Fibroblast of lung (primary cell): Measurements from ENCODE around the gene RALBP1. TPM values are rescaled to one million over a fixed set of nuclear protein-coding genes. Genes with fewer than 3 reads are reported as not detected.

ENCODE experiments used
- DNase-seq, 2 donors: peaks; one replicate each; pipeline versions ENCODE4 v3.0.0 to v3.0.0-alpha.2; 2010; ENCODE audit warnings: low read depth in 2 of 2
- H2AFZ ChIP-seq: 2 replicates; pipeline ENCODE4 v1.5.1; 2012; ENCODE audit warnings: low read length, control low read depth, inconsistent platforms
- H3K27ac ChIP-seq: 2 replicates; pipeline ENCODE4 v1.5.1; 2011; ENCODE audit warnings: low read length, control low read depth; ENCODE audit not compliant: insufficient read depth
- H3K27me3 ChIP-seq: 2 replicates; pipeline ENCODE4 v1.5.1; 2011; ENCODE audit warnings: mild to moderate bottlenecking, low read length; ENCODE audit not compliant: control insufficient read depth, insufficient read depth
- H3K36me3 ChIP-seq: 2 replicates; pipeline ENCODE4 v1.5.1; 2011; ENCODE audit warnings: low read length; ENCODE audit not compliant: control insufficient read depth, insufficient read depth
- H3K4me1 ChIP-seq: 2 replicates; pipeline ENCODE4 v1.5.1; 2011; ENCODE audit warnings: low read length; ENCODE audit not compliant: control insufficient read depth, insufficient read depth; ENCODE audit errors: extremely low read depth
- H3K4me2 ChIP-seq: 2 replicates; pipeline ENCODE4 v1.5.1; 2011; ENCODE audit warnings: low read length, control low read depth; ENCODE audit not compliant: insufficient read depth; ENCODE audit errors: extremely low read depth
- H3K4me3 ChIP-seq, 4 experiments: fragments of 200-600 bp in 1 of 4; sonication (generic) in 1 of 4; replicated peaks in 1 of 4; 2 replicates each; pipeline ENCODE4 v1.5.1; 2011 to 2016; ENCODE audit warnings: low read length in 4 of 4, low read depth in 3 of 4, mild to moderate bottlenecking in 3 of 4, control low read depth in 2 of 4, inconsistent platforms in 1 of 4, mixed read lengths in 1 of 4; ENCODE audit not compliant: insufficient read depth in 1 of 4; ENCODE audit errors: control extremely low read depth in 1 of 4
- H3K79me2 ChIP-seq: 2 replicates; pipeline ENCODE4 v1.5.1; 2012; ENCODE audit warnings: mild to moderate bottlenecking, low read length, inconsistent platforms; ENCODE audit not compliant: control insufficient read depth, insufficient read depth
- H3K9ac ChIP-seq: 2 replicates; pipeline ENCODE4 v1.5.1; 2011; ENCODE audit warnings: mild to moderate bottlenecking, low read length, control low read depth; ENCODE audit not compliant: insufficient read depth
- H3K9me3 ChIP-seq: 2 replicates; pipeline ENCODE4 v1.5.1; 2012; ENCODE audit warnings: low read depth, low read length; ENCODE audit not compliant: control insufficient read depth, insufficient read depth
- H4K20me1 ChIP-seq: 2 replicates; pipeline ENCODE4 v1.5.1; 2011; ENCODE audit warnings: low read length; ENCODE audit not compliant: control insufficient read depth, insufficient read depth; ENCODE audit errors: extremely low read depth
- EZH2 ChIP-seq: IDR thresholded peaks from 2 replicates; pipeline ENCODE4 v1.5.1; 2012; ENCODE audit warnings: low read length, control low read depth, mild to moderate bottlenecking; ENCODE audit errors: missing control alignments
- polyA plus RNA-seq, 2 donors: library from polyadenylated mRNA; depleted of rRNA in 1 of 2; stranded (reverse) in 1 of 2; unstranded in 1 of 2; fragments of >200 nt; gene quantifications; 2 replicates each; pipeline ENCODE4 v1.2.1, GENCODE V29; 2011 to 2012; ENCODE audit warnings: missing spikeins in 1 of 2
- total RNA-seq: library from RNA; depleted of rRNA; stranded (reverse); fragments of >200 nt; gene quantifications from 2 replicates; pipeline ENCODE4 v1.2.1, GENCODE V29; 2014
- TF ChIP-seq, protein P1 (sequence below), 2 donors: IDR thresholded peaks in 1 of 2; conservative IDR thresholded peaks in 1 of 2; 1 replicate in 1 of 2; 2 replicates in 1 of 2; pipeline ENCODE4 v1.5.1; 2011 to 2012; ENCODE audit warnings: low read length in 2 of 2, control low read depth in 1 of 2, inconsistent platforms in 1 of 2, low read depth in 1 of 2, mild to moderate bottlenecking in 1 of 2

The RALBP1 gene
- total and polyA plus RNA-seq, 2 donors (not counting 1 experiment from before 2014, with no cell fraction given): 72.3 to 72.4 TPM

- Histone ChIP-seq H3K9me3 (no peaks in the 10 kb centered on the region), H3K4me2 (no peak overlapping the region), H4K20me1 (no peaks in the 10 kb centered on the region), H3K27me3 (no peaks in the 10 kb centered on the region), H3K9ac (no peak overlapping the region), H3K4me1 (no peaks in the 10 kb centered on the region), H3K36me3 (peaks cover 34% of the 10 kb centered on the region), H2AFZ (no peak overlapping the region), H3K4me3 (no peak overlapping the region), H3K27ac (no peak overlapping the region), H3K79me2 (no peaks in the 10 kb centered on the region)
- TF ChIP-seq EZH2: no peak
- TF ChIP-seq, protein P1, sequence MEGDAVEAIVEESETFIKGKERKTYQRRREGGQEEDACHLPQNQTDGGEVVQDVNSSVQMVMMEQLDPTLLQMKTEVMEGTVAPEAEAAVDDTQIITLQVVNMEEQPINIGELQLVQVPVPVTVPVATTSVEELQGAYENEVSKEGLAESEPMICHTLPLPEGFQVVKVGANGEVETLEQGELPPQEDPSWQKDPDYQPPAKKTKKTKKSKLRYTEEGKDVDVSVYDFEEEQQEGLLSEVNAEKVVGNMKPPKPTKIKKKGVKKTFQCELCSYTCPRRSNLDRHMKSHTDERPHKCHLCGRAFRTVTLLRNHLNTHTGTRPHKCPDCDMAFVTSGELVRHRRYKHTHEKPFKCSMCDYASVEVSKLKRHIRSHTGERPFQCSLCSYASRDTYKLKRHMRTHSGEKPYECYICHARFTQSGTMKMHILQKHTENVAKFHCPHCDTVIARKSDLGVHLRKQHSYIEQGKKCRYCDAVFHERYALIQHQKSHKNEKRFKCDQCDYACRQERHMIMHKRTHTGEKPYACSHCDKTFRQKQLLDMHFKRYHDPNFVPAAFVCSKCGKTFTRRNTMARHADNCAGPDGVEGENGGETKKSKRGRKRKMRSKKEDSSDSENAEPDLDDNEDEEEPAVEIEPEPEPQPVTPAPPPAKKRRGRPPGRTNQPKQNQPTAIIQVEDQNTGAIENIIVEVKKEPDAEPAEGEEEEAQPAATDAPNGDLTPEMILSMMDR (conservative IDR thresholded peaks at IDR 0.05 in 1 of 2, IDR thresholded peaks at IDR 0.05 in 1 of 2; ENCODE audit: low read depth in 1 of 2, low read length in 2 of 2): no peak
- no peak for DNase-seq
Observed at GRCh38 chr18:9550429-9550828, 75.1 kb downstream of the RALBP1 start.

GRCh38 chr18:9552191-9552590 is 76.9 kb downstream of the RALBP1 start:
- Histone ChIP-seq H3K79me2 (no peaks in the 10 kb centered on the region), H3K4me2 (no peak overlapping the region), H3K4me1 (no peaks in the 10 kb centered on the region), H4K20me1 (no peaks in the 10 kb centered on the region), H2AFZ (no peak overlapping the region), H3K36me3 (peaks cover 34% of the 10 kb centered on the region), H3K27me3 (no peaks in the 10 kb centered on the region), H3K27ac (no peak overlapping the region), H3K9ac (no peak overlapping the region), H3K9me3 (no peaks in the 10 kb centered on the region), H3K4me3 (no peak overlapping the region)
- no peak for TF ChIP-seq EZH2
- TF ChIP-seq, protein P1 (conservative IDR thresholded peaks at IDR 0.05 in 1 of 2, IDR thresholded peaks at IDR 0.05 in 1 of 2; ENCODE audit: low read depth in 1 of 2, low read length in 2 of 2): no peak
- peak in 1 of 2 donors; percentile 37 for DNase-seq

DNA sequence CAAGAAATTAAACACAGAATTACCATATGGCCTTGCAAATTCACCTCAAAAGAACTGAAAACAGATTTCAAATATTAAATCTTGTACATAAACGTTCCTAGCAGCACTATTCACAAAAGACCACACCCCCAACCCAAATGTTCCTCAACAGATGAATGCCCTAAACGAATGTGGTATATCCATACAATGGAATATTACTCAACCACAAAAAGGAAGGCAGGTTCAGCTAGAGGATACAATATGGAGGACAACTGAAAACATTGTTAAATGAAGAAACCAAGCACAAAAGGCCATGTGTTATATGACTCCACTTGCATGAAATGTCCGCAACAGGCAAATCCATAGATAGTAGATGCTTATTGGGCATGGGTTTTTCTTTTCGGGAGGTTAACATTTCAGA is 77.3 kb downstream of the RALBP1 start:
- H3K27ac ChIP-seq: no peak overlapping the region
- no peak overlapping the region for H3K9ac ChIP-seq
- no peaks in the 10 kb centered on the region for H3K9me3 ChIP-seq
- H2AFZ ChIP-seq: no peak overlapping the region
- TF ChIP-seq, protein P1 (conservative IDR thresholded peaks at IDR 0.05 in 1 of 2, IDR thresholded peaks at IDR 0.05 in 1 of 2; ENCODE audit: low read depth in 1 of 2, low read length in 2 of 2): no peak
- no peak for TF ChIP-seq EZH2
- peaks cover 32% of the 10 kb centered on the region for H3K36me3 ChIP-seq
- no peak overlapping the region for H3K4me2 ChIP-seq
- no peak for DNase-seq
- H3K79me2 ChIP-seq: no peaks in the 10 kb centered on the region
- no peaks in the 10 kb centered on the region for H3K27me3 ChIP-seq
- H4K20me1 ChIP-seq: no peaks in the 10 kb centered on the region
- no peak overlapping the region for H3K4me3 ChIP-seq
- no peaks in the 10 kb centered on the region for H3K4me1 ChIP-seq
